Tibial nerve (tissue), 3 donors: ENCODE data around the gene TNNC1.

Source experiments
- CTCF ChIP-seq, 5 experiments: fragments of 200-600 bp in 3 of 5; fragments of 450-650 bp in 2 of 5; sonication (generic) in 3 of 5; IDR thresholded peaks; one replicate each; pipeline ENCODE4 v1.5.1; 2016 to 2019; ENCODE audit warnings: antibody characterized with exemption in 5 of 5, mild to moderate bottlenecking in 3 of 5, moderate library complexity in 2 of 5
- POLR2A ChIP-seq, 2 donors: fragments of 450-650 bp; IDR thresholded peaks; one replicate each; pipeline ENCODE4 v1.6.1; 2017; ENCODE audit warnings: antibody characterized with exemption in 2 of 2, mild to moderate bottlenecking in 2 of 2, moderate library complexity in 2 of 2

DNA sequence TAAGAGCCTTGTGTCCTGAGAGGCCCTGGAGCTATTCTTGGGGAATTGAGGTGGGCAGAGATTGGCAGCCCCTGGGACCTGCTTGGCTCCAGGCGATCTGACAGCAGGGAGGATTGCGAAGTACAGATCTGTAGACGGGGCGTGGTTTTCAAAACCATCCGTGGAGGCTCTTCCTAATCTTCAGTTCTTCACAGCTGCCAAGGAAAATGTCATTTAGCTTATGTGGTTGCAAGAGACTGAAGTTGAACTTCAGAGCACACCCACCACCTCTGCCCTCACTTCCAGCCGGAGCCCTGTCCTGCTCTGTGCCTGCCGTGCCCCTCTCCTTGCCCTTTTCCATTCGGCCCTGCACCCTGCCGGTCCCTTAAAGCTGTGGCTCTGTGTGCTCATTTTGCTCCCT is 14.5 kb upstream of the TNNC1 start:
- no peak for TF ChIP-seq POLR2A (IDR thresholded peaks at IDR 0.05)
- TF ChIP-seq CTCF (IDR thresholded peaks at IDR 0.05) = no peak
